ENCODE measurements around the gene HSP90AB1. TPM values are rescaled to one million over a fixed set of nuclear protein-coding genes. Genes with fewer than 3 reads are reported as not detected.

HSP90AB1 gene
- total and polyA plus RNA-seq, 2 experiments from 2014 or later: 665 to 876 TPM

GRCh38 chr6:44219815-44220784, 26.8 kb upstream of the HSP90AB1 start:
- Histone ChIP-seq H3K9me3 (ENCODE audit: low read depth) (no peaks in the 10 kb centered on the region), H3K36me3 (no peaks in the 10 kb centered on the region), H3K4me1 (ENCODE audit: low read depth) (peaks cover 19% of the 10 kb centered on the region), H3K27ac (peak overlapping the region; percentile 54), H3K27me3 (no peaks in the 10 kb centered on the region), H3K4me3 (peak overlapping the region; percentile 55)
- TF ChIP-seq CTCF (IDR thresholded peaks at IDR 0.05; ENCODE audit: low read depth, low read length): no peak
- no peak for DNase-seq (ENCODE audit: low read depth in 1 of 2, low spot score in 1 of 2)

- Histone ChIP-seq H3K4me3 (no peak overlapping the region), H3K36me3 (no peaks in the 10 kb centered on the region), H3K9me3 (ENCODE audit: low read depth) (no peaks in the 10 kb centered on the region), H3K27ac (peak overlapping the region; percentile 64), H3K27me3 (no peaks in the 10 kb centered on the region), H3K4me1 (ENCODE audit: low read depth) (peaks cover 24% of the 10 kb centered on the region)
- no peak for TF ChIP-seq CTCF (IDR thresholded peaks at IDR 0.05; ENCODE audit: low read depth, low read length)
- no peak for DNase-seq (ENCODE audit: low read depth in 1 of 2, low spot score in 1 of 2)
These were observed 26.0 kb upstream of the HSP90AB1 start for GRCh38 chr6:44220913-44221290.

- Histone ChIP-seq H3K4me1 (ENCODE audit: low read depth) (peaks cover 29% of the 10 kb centered on the region), H3K4me3 (no peak overlapping the region), H3K36me3 (no peaks in the 10 kb centered on the region), H3K9me3 (ENCODE audit: low read depth) (no peaks in the 10 kb centered on the region), H3K27ac (peak overlapping the region; percentile 64), H3K27me3 (no peaks in the 10 kb centered on the region)
- peak; percentile 82 to 88 for DNase-seq (ENCODE audit: low read depth in 1 of 2, low spot score in 1 of 2)
- TF ChIP-seq CTCF (IDR thresholded peaks at IDR 0.05; ENCODE audit: low read depth, low read length): peak; percentile 83
These were observed 25.5 kb upstream of the HSP90AB1 start for GRCh38 chr6:44221291-44221960.

- Histone ChIP-seq H3K27me3 (no peaks in the 10 kb centered on the region), H3K4me3 (no peak overlapping the region), H3K4me1 (ENCODE audit: low read depth) (peaks cover 30% of the 10 kb centered on the region), H3K27ac (peak overlapping the region; percentile 64), H3K9me3 (ENCODE audit: low read depth) (no peaks in the 10 kb centered on the region), H3K36me3 (no peaks in the 10 kb centered on the region)
- no peak for DNase-seq (ENCODE audit: low read depth in 1 of 2, low spot score in 1 of 2)
- TF ChIP-seq CTCF (IDR thresholded peaks at IDR 0.05; ENCODE audit: low read depth, low read length): no peak
These were observed 25.0 kb upstream of the HSP90AB1 start for GRCh38 chr6:44221961-44222335.

- H3K9me3 ChIP-seq (ENCODE audit: low read depth): no peaks in the 10 kb centered on the region
- no peaks in the 10 kb centered on the region for H3K36me3 ChIP-seq
- no peak overlapping the region for H3K27ac ChIP-seq
- peak overlapping the region; percentile 47 for H3K4me3 ChIP-seq
- peaks cover 30% of the 10 kb centered on the region for H3K4me1 ChIP-seq (ENCODE audit: low read depth)
- DNase-seq (ENCODE audit: low read depth in 1 of 2, low spot score in 1 of 2): no peak
- H3K27me3 ChIP-seq: no peaks in the 10 kb centered on the region
- no peak for TF ChIP-seq CTCF (IDR thresholded peaks at IDR 0.05; ENCODE audit: low read depth, low read length)
These were observed 24.2 kb upstream of the HSP90AB1 start for GRCh38 chr6:44222486-44223318.

Measured in cardiac muscle cell (in vitro differentiated cells and primary cell).